ENCODE measurements around the gene COL18A1.

DNA sequence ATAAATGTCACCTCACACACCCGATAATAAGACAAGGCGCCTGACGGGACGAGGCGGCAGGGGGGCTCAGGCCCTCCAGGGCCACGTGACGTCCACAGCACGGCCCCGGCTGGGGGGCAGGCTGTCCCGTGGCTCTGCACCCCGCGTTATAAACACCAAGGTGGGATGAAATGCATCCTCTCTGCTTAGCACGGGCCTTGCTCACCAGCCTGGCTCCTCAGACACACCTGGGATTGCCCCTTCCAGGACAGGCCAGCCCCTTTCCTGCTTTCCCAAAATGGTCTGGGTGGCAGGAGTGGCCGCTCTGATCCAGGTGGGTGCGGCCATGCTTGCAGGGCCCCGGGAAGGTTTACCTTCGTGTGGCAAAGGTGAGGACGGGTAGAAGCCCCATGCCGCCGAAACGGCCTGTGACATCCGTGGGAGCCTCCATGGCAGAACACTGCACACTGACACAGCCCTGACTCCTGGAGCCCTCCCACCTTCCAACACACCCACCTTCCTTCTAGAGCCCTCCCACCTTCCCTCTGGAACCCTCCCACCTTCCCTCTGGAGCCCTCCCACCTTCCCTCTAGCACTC lies 101.4 kb downstream of the COL18A1 start:
- TF ChIP-seq EP300 (IDR thresholded peaks at IDR 0.05), result no peak
- TF ChIP-seq POLR2A (IDR thresholded peaks at IDR 0.05), result no peak
